Measurements from ENCODE around the gene MAST2. TPM values are rescaled to one million over a fixed set of nuclear protein-coding genes. Genes with fewer than 3 reads are reported as not detected.

Gene MAST2
- polyA plus RNA-seq, 1 experiment, result 24.7 TPM

DNA sequence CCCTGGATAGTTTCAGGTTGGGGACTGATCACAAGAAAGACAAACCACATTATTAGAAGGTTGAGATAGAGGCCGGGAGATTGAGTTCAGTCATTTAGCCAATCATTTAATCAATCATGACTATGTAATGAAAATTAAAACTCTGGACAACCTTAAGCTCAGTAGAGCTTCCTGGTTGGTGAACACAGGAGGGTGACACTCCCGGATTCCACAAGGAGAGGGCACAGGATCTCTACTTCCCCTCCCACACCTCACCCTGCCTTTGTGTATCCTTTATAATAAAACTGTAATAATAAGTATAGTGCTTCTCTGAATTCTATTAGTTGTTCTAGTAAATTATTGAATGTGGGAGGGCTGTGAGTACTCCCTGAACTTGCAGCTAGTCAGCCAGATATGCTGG is 178.9 kb downstream of the MAST2 start:
- no peak for TF ChIP-seq CTCF (IDR thresholded peaks at IDR 0.05; ENCODE audit: low read depth, low read length)
- CTCF ChIA-PET, result no interaction called here
- POLR2A ChIA-PET, result no interaction called here

GRCh38 chr1:45983967-45984366 is 180.6 kb downstream of the MAST2 start:
- ChIA-PET CTCF (interaction anchor here (0.6 to 1.5 kb wide), 2 partner anchors 240 to 1076 kb away, joined by 3 to 4 read pairs; no protein-coding TSS in a partner anchor), POLR2A (no interaction called here)
- Histone ChIP-seq H3K9me3 (ENCODE audit: control insufficient read depth, insufficient read depth, low read length) (no peaks in the 10 kb centered on the region), H3K27ac (ENCODE audit: low read depth, low read length) (no peak overlapping the region), H3K27me3 (ENCODE audit: control insufficient read depth, insufficient read depth, low read length) (no peaks in the 10 kb centered on the region), H3K4me3 (ENCODE audit: low read depth, low read length) (no peak overlapping the region)
- no peak for TF ChIP-seq CTCF (IDR thresholded peaks at IDR 0.05; ENCODE audit: low read depth, low read length)
- no peak for DNase-seq (ENCODE audit: low read depth, low spot score)

More for the DNA sequence above, 178.9 kb downstream of the MAST2 start:
- DNase-seq (ENCODE audit: low read depth, low spot score), result no peak
- H3K9me3 ChIP-seq (ENCODE audit: control insufficient read depth, insufficient read depth, low read length), result no peaks in the 10 kb centered on the region
- H3K4me3 ChIP-seq (ENCODE audit: low read depth, low read length), result no peak overlapping the region
- no peak overlapping the region for H3K27ac ChIP-seq (ENCODE audit: low read depth, low read length)
- no peaks in the 10 kb centered on the region for H3K27me3 ChIP-seq (ENCODE audit: control insufficient read depth, insufficient read depth, low read length)

- DNase-seq (ENCODE audit: low read depth, low spot score), result no peak
- no peaks in the 10 kb centered on the region for H3K9me3 ChIP-seq (ENCODE audit: control insufficient read depth, insufficient read depth, low read length)
- no peak overlapping the region for H3K4me3 ChIP-seq (ENCODE audit: low read depth, low read length)
- TF ChIP-seq CTCF (IDR thresholded peaks at IDR 0.05; ENCODE audit: low read depth, low read length), result no peak
- CTCF ChIA-PET, result no interaction called here
- H3K27ac ChIP-seq (ENCODE audit: low read depth, low read length), result no peak overlapping the region
- POLR2A ChIA-PET, result no interaction called here
- H3K27me3 ChIP-seq (ENCODE audit: control insufficient read depth, insufficient read depth, low read length), result no peaks in the 10 kb centered on the region
Observed at GRCh38 chr1:45987204-45987603, 183.8 kb downstream of the MAST2 start.

DNA sequence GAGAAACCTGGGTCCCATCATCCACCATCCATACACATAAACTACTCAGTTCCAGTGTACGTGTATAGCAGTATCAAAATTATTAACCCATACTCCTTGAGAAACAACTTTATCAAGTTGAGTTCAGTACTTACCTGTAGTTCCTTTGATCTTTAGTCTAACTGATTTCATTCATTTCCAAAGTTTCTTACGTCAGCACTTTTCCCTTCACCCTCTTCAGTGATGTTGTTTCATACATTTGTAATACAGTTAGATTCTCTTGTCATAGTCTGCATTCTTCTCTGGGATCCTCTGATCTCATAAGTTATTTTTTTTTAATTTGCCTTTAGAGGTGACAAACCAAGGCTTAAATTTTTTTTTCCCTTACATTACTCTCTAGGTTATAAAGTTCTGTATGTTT is 185.8 kb downstream of the MAST2 start:
- CTCF ChIA-PET, result no interaction called here
- Histone ChIP-seq H3K4me3 (ENCODE audit: low read depth, low read length) (no peak overlapping the region), H3K27ac (ENCODE audit: low read depth, low read length) (no peak overlapping the region), H3K9me3 (ENCODE audit: control insufficient read depth, insufficient read depth, low read length) (no peaks in the 10 kb centered on the region), H3K27me3 (ENCODE audit: control insufficient read depth, insufficient read depth, low read length) (no peaks in the 10 kb centered on the region)
- TF ChIP-seq CTCF (IDR thresholded peaks at IDR 0.05; ENCODE audit: low read depth, low read length), result no peak
- POLR2A ChIA-PET, result no interaction called here
- DNase-seq (ENCODE audit: low read depth, low spot score), result no peak

DNA sequence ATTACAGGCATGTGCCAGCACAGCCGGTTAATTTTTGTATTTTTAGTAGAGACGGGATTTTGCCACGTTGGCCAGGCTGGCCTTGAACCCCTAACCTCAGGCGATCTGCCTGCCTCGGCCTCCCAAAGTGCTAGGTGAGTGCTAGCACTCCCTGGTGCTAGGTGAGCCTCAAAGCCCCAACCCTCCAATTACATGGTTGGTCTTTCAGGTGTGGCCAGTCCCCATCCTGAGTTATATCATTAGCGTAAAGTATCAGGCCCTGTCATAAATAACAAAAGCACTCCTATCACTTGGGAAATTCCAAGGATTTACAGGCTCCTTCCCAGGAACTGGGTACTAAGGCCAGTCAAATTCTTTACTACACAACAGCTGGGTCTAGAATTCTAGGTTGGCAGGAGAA is 191.0 kb downstream of the MAST2 start:
- TF ChIP-seq CTCF (IDR thresholded peaks at IDR 0.05; ENCODE audit: low read depth, low read length), result no peak
- no peak for DNase-seq (ENCODE audit: low read depth, low spot score)
- H3K27ac ChIP-seq (ENCODE audit: low read depth, low read length), result no peak overlapping the region
- ChIA-PET CTCF (interaction anchor here (1.4 kb wide), 1 partner anchor 229 kb away, joined by 3 read pairs; no protein-coding TSS in a partner anchor), POLR2A (no interaction called here)
- no peaks in the 10 kb centered on the region for H3K9me3 ChIP-seq (ENCODE audit: control insufficient read depth, insufficient read depth, low read length)
- H3K27me3 ChIP-seq (ENCODE audit: control insufficient read depth, insufficient read depth, low read length), result no peaks in the 10 kb centered on the region
- no peak overlapping the region for H3K4me3 ChIP-seq (ENCODE audit: low read depth, low read length)
